Right lobe of liver (tissue), 4 donors: Measurements from ENCODE around the gene ELOB.

ENCODE experiments used
- POLR2A ChIP-seq: fragments of 450-650 bp; IDR thresholded peaks from one replicate; pipeline ENCODE4 v1.6.1; 2017; ENCODE audit warnings: antibody characterized with exemption, mild to moderate bottlenecking
- TF ChIP-seq, protein P1 (sequence below), 4 donors: fragments of 200-600 bp in 3 of 4; fragments of 450-650 bp in 1 of 4; IDR thresholded peaks; one replicate each; pipeline versions ENCODE4 v1.5.1 to v1.8.0; 2016 to 2022; ENCODE audit warnings: antibody characterized with exemption in 4 of 4, mild to moderate bottlenecking in 2 of 4
- donor health status: DM: no; HTN: no; CAD: no.
- donor health status: DM: no; HTN: no; CAD: no.
- donor health status: DM: no; HTN: yes; CAD: no.

- TF ChIP-seq, protein P1, sequence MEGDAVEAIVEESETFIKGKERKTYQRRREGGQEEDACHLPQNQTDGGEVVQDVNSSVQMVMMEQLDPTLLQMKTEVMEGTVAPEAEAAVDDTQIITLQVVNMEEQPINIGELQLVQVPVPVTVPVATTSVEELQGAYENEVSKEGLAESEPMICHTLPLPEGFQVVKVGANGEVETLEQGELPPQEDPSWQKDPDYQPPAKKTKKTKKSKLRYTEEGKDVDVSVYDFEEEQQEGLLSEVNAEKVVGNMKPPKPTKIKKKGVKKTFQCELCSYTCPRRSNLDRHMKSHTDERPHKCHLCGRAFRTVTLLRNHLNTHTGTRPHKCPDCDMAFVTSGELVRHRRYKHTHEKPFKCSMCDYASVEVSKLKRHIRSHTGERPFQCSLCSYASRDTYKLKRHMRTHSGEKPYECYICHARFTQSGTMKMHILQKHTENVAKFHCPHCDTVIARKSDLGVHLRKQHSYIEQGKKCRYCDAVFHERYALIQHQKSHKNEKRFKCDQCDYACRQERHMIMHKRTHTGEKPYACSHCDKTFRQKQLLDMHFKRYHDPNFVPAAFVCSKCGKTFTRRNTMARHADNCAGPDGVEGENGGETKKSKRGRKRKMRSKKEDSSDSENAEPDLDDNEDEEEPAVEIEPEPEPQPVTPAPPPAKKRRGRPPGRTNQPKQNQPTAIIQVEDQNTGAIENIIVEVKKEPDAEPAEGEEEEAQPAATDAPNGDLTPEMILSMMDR (IDR thresholded peaks at IDR 0.05): no peak
- no peak for TF ChIP-seq POLR2A
Observed at GRCh38 chr16:2756288-2757015, 20.6 kb downstream of the ELOB start.
